GM19455 (cell line): ENCODE data around the gene RHCG.

Experiments
- ATAC-seq: cut with Tn5 transposase; IDR thresholded peaks from one replicate; pipeline ENCODE4 v1.9.1; 2021; ENCODE audit not compliant: unreplicated experiment

The RHCG gene

DNA sequence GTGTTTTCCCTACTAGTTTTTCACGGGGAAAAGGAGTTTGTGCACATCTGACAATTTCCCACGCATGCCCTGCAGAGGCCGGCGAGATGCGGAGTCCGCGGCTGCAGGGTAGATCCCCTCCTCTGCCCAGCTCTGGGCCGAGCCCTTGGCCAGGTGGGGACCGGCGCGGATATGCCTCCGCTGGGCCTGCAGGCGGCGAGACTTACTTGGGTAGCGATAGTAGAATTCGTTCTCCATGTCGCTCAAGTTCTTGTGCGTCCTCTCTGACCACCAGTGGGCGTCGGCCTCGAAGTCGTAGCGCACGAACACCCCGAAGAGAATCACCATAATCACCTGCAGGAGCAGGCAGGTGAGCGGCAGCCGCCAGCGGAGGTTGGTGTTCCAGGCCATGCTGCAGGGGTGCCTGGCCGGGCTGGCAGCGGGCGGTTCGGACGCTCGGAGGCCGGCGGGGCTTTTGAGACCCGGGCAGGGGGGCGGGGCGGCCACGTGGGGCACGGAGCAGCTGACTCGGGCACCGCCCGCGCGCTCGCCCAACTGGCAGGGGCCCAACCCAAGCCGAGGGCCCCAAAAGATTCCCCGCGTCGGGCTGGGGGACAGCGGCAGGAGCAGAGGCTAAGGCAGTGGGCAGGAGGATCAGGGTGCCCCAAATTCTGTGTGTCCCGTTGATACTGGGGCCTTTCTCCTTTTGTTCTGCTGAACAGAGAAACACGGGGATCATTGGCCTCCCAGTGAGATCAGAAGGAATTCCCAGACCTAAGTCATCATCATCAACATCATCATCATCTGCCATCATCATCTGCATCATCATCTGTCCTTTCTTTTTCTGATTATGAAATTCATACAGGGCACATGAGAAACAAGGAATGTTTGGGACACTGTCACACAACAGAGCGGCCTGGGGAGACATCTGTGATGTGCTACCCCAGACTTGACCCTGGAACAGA is at the start of gene RHCG:
Gene RHCG (minus strand): TSS at position 429 of the 944 bp plus-strand sequence. CDS start 39 bp downstream, at position 390.
- no peak for ATAC-seq

DNA sequence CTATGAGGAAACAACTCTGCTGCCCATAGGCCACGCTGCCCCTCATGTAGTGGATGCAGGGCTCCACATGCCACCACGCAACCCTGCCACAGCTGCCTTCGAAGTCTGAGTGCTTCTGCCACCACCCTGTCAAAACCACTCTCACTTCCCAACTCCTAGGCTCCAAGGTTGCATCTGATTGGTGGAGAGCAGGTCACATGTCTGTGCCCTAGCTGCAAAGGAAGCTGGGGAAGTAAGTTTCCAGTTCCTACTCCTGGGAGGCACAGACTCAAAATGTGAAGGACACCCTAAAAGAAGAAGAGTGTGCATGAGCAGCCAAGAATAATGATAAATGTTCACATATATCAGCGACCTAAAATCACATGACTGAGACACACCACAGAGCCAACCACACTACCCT is 47.0 kb upstream of the RHCG start:
- ATAC-seq, result no peak

DNA sequence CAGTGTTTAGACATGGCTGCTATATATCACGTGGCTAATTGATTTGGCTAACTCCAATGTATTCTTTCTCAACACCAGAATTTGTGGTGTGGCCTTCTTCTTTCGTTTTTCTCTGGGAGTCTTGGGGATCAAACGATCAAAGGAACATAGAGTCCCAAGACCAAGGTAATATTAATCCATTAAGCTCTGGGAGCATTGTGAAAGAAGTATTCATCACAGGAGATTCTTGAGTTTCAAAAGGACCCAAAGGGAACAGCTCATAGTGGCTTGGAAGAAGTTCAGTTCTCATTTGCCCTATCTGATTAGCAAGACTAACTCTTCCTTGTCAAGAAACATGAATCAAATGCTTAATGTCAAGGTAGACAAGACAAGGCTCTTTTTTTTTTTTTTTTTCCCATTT is 46.0 kb upstream of the RHCG start:
- ATAC-seq, result no peak

DNA sequence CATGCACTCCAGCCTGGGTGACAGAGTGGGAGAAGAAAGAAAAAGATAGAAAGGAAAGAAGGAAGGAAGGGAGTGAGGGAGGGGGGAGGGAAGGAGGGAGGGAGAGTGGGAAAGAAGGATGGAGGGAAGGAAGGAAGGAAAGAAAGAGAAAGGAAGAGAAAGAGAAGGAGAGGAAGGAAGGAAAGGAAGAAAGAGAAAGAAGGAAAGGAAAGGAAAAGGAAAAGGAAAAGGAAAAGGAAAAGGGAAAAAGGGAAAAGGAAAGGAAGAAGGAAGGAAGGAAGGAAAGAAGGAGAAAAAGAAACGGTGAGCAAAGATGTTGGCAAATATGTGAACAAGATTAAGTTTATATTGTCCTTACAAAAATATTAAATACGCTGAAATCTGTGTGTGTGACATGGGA is 42.6 kb upstream of the RHCG start:
- ATAC-seq, result no peak

DNA sequence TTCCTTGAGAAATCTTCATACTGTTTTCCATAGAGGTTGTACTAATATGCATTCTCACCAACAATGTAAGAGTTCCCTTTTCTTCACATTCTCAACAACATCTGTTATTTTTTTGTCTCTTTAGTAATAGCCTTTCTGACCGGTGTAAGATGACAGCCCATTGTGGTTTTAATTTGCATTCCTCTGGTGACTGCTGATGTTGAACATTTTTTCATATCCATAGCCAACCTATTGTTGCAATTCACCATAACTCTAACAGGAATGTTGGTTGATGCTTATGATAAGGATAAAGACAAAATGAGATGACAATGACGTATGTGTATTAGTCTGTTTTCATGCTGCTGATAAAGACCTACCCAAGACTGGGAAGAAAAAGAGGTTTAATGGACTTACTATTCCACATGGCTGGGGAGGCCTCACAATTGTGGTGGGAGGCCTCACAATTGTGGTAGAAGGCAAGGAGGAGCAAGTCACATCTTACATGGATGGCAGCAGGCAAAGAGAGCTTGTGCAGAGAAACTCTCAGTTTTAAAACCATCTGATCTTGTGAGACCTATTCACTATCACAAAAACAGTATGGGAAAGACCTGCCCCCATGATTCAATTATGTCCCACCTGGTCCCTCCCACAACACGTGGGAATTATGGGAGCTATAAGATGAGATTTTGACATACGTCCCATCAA is 37.6 kb upstream of the RHCG start:
- ATAC-seq, result no peak

DNA sequence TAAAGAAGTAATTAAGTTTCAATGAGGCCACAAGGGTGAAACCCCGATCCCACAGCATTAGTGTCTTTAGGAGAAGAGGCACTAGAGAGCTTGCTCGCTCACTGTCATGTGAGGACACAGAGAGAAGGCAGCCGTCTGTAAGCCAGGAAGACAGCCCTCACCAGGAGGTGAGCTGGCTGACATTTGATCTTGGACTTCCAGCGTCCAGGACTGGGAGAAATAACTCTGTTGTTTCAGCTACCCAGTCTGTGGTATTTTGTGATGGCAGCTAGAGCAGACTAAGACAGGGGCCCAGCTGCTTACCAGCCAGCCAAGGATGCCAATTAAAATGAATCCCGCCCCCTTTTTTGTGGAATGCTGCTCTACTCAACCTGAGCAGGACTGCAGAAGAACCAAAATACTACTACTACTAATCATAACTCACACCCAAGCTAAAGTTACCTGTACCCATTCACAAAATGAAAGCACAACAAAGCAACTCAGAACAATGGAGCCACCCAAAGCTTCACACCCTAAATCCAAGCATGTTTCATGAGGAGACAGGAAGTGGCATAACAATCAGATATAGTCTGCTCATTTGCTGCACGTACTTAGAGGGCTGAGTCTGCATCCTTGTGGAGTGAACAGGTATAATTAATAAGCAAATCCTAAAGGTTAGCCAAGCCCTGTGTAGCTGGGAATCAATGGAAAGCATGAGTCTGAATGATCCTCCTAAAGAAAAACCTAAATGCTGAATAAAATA is 35.6 kb upstream of the RHCG start:
- no peak for ATAC-seq

DNA sequence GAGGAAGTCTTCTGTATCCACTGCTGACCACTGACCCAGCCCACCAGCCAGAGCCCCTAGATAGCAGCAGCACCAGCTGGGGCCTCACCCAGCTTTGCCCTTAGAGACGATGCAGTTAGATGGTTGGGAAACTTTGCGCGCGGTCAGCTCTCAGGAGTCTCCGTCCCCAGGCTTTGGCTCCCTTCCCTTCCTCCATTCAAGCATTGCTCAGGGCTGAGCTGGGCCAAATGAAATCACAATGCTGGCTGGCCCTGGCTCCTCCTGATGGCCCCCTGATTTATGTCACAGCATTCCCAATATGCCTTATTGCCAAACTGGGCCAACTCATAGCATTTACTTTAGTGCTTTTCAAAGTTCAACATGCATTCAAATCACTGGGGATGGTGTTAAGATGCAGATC is 34.6 kb upstream of the RHCG start:
- ATAC-seq, result no peak

DNA sequence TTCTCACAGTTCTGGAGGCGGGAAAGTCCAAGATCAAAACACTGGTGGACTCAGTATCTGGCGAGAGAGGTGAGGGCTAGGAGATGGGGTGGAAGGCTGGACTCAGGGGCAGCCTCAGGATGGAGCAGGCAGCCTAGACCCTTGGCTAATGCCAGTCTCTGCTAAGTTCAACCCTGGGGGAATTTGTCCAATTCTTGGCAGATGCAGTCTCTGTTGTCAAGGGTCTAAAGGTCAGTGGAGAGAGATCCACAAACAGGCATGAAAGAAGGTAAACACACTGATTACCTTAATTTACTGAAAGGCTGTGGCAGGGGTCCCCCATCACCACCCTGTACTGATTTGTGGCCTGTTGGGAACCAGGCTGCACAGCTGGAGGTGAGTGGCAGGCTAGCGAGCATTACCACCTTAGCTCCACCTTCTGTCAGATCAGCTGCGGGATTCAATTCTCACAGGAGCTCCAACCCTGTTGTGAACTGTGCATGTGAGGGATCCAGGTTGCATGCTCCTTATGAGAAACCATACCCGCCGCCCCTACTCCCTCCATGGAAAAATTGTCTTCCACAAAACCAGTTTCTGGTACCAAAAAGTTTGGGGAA is 32.5 kb upstream of the RHCG start:
- ATAC-seq, result no peak

DNA sequence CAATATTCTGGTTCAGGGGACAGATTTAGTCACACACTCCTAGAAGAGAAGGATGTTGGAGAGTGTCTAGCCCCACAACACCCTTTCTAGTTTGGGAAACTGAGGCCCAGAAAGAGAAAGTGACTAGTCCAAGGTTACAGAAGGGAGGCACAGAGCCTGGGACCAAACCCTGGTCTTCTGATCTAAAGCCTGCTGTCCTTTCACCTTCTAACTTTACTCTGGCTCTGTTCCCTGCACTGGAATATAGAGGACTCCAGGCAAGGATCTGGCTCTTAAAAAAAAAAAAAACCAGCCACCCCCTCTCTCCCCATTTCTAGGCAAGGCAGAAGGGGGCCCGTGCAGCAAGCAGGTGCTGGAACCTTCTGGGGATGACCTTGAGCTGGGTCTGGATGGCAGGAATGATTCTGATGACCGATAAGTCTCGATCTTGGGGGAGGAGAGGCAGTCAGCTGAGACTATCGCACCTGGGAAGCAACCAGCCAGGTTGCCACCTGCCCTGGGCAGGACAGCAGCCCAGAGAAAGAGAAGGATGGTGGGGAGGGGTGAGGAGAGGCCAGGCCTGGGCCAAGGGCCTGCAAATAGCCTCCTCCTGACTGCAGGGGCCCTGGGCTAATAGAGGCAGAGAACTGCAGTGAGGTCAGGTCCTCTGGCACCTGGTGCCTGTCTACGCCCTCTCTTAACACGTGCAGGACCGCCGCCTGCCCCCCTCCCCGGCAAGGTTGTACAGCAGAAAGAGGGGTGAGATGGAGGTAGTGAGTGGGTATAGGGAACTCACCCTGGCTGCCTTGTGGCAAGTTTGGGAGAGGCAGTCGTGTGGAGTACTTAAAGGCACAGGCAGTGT is 30.4 kb upstream of the RHCG start:
- ATAC-seq, result no peak

DNA sequence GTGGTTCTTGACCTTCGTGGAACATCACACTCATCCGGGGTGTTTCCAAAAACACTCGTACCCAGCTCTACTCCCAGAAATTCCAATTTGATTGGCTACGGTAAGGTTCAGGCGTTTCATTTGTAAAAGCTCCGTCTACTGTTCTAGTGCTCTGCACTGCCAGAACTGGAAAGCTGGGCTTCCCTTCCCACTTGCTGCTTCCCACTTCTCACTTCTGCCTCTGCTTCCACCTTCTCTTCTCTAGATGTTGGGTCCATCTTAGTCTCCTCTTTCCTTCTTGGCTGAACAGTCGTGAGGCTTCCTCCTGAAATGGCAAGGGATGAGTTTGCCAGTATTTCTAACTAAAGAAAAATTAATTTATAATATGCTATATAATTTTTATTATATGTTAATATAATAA is 29.8 kb upstream of the RHCG start:
- no peak for ATAC-seq

DNA sequence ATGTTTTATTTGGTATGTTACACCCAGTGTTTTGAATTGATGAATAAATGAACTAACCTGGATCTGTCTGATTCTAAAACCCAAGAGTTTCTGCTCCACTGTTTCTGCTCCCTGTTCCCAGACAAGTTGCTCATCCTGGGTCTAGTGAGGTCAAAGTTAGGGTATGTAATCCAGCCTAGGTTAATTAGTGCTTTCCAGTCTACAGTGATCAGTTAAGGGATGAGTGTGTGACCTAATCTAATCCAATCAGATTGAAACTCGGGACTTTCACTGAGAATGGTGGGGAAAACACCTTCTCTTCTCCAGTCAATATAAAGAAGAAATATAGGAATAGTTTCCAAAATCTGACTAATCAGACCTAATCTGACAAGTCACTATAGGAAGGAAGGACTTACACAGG is 27.8 kb upstream of the RHCG start:
- no peak for ATAC-seq

DNA sequence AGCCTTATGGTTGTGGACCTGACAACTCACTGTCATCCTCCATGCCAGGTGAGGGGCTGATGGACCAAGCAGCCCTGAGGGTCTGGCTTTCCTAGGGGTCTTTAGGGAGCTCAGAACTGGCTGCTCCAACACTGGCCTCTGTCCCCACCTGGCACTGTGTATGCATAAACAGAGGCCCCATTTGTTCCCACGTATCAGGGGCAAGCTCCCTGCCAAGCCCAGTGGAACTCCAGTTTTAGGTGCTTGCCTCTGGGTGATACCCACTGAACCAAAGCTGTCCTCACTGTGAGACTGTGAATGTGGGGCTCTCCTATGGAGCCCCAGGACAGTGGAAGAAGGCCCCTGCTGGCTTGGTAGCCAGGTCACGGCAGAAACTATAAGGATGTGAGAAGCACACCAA is 26.7 kb upstream of the RHCG start:
- ATAC-seq, result no peak

DNA sequence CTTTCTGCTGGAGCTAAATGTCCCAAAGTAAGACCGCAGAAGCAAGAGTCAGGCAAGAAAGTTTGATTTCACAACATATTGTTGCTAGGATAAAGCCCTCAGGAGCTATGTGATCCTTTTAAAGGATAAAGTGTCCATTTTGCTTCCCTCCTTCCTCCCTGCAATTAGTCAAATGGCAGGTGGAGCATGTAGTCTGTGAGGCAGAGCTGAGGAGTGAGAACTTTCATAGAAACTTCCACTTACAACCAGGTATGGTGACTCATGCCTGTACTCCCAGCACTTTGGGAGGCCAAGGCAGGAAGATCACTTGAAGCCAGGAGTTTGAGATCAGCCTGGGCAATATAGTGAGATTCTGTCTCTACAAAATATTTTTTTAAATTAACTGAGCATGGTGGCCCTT is 25.2 kb upstream of the RHCG start:
- no peak for ATAC-seq

DNA sequence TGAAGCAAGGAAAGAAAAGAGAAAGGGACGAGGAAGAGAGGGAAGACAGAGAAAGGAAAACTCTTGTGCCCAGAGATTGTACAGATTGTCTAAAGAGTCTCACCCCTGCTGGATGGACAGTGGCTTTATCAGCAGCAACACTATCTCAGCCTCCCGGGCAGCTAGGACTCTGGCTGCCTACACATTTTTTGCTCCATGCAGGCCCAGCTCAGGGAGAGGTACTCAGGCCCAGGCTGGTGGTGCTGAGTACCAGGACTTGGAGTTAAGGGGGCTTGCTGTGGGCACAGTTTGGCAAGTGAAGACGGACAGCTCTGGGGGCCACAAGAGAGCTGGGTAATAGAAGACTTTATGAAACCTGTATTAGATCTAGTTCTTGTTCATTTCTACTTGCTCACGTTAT is 19.1 kb upstream of the RHCG start:
- ATAC-seq, result no peak

DNA sequence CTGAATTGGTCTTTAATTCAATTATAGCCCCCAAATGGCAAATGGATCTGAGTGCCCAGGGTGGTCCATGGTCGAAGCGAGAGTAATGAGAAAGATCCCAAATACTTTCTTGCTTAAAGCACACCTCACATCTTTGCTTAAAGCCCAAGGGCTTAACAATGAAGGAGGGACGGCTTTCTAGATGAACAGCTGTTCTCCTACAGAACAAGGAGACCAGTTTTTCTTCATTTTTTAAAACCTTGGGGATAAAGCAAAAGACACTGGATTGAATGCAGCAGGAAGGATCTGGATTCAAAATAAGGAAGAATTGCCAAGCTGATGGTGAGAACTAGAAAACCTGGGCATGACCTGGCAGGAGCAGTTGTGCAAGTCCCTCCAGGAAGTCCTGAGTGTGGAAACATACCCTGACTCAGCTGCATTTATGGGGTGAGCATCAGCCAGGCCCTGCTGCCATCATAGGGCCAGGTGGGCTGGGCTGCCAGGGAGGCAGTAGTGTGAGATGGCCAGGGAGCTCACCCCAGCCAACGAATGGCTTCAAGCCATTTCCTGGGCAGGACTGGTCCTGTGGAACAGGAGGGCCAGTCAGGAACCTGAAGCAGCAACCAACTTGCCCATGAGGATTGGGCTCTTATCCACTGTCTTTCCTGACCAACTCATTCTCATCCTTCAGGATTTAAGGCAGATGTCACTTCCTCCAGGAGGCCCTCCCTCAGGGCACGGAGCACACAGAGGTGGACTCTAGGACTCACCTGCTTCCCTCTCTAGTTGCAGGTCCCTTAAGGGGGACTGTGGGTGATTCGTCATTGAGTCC is 18.4 kb upstream of the RHCG start:
- no peak for ATAC-seq

DNA sequence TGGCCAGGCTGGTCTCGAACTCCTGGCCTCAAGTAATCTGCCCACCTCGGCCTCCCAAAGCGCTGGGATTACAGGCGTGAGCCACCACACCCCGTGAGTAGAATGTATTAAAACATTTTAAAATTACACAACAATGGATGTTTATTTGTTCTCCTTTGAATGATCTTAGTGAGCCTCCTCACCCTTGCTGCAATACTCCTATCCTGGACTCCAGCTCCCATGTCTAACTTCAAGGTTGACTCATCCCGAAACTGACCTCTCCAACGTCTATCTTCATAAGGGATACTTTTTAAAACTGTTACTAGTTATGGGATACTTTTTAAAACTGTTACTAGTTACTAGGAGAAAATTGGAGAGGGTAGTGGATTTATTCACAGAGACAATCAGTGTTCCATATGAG is 17.8 kb upstream of the RHCG start:
- no peak for ATAC-seq

DNA sequence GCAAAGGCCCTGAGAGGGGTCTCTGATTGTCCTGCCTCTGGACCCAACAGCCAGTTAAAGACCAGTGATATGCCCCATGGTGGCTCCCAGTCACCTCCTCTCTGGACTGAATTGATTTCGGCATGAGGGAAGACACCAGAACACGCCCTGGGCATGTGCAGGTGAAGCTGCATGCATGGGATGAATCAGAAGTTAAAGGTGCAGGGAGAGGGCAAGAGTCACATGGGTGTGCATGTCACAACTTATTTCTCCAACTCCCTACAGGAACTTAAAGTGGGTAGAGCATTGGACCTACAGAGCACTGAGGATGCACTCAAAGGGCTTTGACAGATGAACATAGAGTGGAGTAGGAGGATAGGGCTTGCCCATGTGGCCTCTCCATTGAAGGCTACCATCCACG is 16.9 kb upstream of the RHCG start:
- no peak for ATAC-seq

DNA sequence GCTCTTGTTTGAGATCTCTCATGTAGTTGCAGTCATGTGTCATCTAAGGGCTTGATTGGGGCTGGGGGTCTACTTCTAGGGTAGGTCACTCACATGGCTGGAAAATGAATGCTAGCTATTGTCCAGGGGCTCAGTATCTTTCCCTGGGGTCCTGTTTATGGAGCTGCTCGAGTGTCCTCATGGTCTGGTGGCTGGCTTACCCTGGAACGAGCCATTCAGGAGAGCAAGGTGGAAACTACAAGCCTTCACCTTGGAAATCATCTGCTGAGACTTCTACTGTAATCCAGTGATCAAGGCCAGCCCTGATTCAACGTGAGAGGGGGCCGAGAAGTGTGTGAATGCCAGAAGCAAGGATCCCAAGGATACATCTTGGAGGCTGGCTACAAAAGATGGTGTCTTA is 16.2 kb upstream of the RHCG start:
- ATAC-seq, result no peak

DNA sequence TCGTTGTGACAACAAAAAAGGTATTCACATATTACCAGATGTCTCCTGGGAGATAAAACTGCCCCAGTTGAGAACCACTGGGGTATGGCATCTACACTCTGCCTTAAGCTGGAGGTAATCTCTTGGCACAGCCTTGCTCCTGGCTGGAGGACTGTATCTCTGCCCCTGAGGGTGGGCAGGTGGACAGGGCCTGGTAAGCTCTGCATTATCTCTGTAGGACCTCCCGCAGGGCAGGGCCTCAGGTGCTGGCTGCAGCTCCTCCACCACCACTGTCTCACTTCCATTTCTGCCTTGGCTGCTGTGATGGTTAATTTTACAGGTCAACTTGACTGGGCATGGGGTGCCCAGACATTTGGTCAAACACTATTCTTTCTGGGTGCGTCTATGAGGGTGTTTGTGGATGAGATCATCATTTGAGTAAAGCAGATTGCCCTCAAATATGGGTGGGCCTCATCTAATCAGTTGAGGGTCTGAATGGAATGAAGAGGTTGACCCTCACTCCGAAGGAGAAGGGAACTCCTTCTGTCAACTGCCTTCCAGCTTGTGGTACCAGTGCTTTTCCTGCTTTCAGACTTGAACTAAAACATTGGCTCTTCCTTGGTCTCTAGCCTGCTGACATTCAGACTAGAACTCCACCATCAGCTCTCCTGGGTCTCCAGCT is 9.8 kb upstream of the RHCG start:
- no peak for ATAC-seq
